ENCODE measurements around the gene TFPI.

Gene TFPI

DNA sequence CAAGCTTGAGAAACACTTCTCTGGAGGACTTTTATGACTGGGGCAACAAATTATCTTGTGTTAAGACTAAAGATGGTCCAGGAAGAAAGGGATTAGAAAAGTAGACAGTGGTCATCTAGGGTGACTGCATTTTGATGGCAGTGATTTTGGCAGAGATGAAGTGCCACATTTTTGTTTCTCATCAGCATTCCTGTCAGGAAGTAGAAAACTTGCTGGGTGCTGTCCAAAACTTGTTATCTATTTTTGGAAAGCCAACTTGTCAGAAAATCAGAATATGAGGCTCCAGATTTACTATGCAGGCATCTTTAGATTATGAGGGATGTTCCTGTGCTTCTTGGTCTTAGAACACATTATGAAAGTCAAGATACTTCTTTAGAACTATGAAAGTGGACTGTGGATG lies 77.2 kb downstream of the TFPI start:
- no peak for DNase-seq (ENCODE audit: low read depth, low spot score)
- TF ChIP-seq CTCF (IDR thresholded peaks at IDR 0.05; ENCODE audit: low read depth, low read length): no peak
- in situ Hi-C loops (cut with HindIII; ENCODE audit: low sequenced_read_pairs): no loop called here

GRCh38 chr2:187475499-187476248 lies 78.6 kb downstream of the TFPI start:
- peak; percentile 36 for DNase-seq (ENCODE audit: low read depth, low spot score)
- no peak for TF ChIP-seq CTCF (IDR thresholded peaks at IDR 0.05; ENCODE audit: low read depth, low read length)
- H3K4me3 ChIP-seq (ENCODE audit: low read depth, low read length): no peak overlapping the region
- in situ Hi-C loops (cut with HindIII; ENCODE audit: low sequenced_read_pairs): no loop called here

More for the DNA sequence above, 77.2 kb downstream of the TFPI start:
- H3K4me3 ChIP-seq (ENCODE audit: low read depth, low read length): no peak overlapping the region

- H3K4me3 ChIP-seq (ENCODE audit: low read depth, low read length): no peak overlapping the region
- no peak for TF ChIP-seq CTCF (IDR thresholded peaks at IDR 0.05; ENCODE audit: low read depth, low read length)
- in situ Hi-C loops (cut with HindIII; ENCODE audit: low sequenced_read_pairs): no loop called here
- DNase-seq (ENCODE audit: low read depth, low spot score): no peak
Observed at GRCh38 chr2:187470698-187471097, 83.5 kb downstream of the TFPI start.

- no peak for TF ChIP-seq CTCF (IDR thresholded peaks at IDR 0.05; ENCODE audit: low read depth, low read length)
- DNase-seq (ENCODE audit: low read depth, low spot score): no peak
- no peak overlapping the region for H3K4me3 ChIP-seq (ENCODE audit: low read depth, low read length)
- in situ Hi-C loops (cut with HindIII; ENCODE audit: low sequenced_read_pairs): no loop called here
Observed at GRCh38 chr2:187469538-187469937, 84.7 kb downstream of the TFPI start.

GRCh38 chr2:187468262-187468661 lies 86.0 kb downstream of the TFPI start:
- no peak for DNase-seq (ENCODE audit: low read depth, low spot score)
- in situ Hi-C loops (cut with HindIII; ENCODE audit: low sequenced_read_pairs): no loop called here
- H3K4me3 ChIP-seq (ENCODE audit: low read depth, low read length): no peak overlapping the region
- TF ChIP-seq CTCF (IDR thresholded peaks at IDR 0.05; ENCODE audit: low read depth, low read length): no peak

DNA sequence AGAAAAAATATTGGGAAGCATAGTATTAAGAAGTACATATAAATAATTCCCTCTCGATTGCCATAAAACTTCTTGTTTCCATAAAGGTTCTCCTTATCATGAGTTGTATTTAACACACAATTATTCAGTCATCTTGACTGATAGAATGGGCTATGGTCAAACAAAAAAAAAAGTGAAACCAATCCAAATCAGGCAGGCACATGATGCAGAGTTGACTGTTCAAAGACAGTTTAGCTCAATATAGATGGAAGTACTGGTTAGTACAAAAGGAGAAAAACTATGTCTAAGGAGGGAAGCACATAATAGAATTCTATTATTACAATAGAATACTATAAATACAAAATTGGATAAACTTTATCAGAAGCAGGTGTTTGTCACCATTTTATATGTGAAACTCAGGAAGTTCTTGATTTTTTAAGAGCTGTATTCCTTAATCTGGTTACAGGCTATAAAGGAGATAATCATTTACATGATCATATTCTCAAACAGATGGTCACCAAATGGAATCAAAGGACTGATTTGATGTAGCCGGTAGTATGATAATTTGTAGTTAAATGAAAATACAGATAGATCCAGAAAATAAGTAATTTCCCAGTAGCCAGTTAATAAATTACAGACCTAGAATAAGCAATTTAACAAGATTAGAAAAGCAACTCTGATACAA lies 88.0 kb downstream of the TFPI start:
- TF ChIP-seq CTCF (IDR thresholded peaks at IDR 0.05; ENCODE audit: low read depth, low read length): no peak
- DNase-seq (ENCODE audit: low read depth, low spot score): no peak
- in situ Hi-C loops (cut with HindIII; ENCODE audit: low sequenced_read_pairs): no loop called here
- H3K4me3 ChIP-seq (ENCODE audit: low read depth, low read length): no peak overlapping the region
